Ovary (tissue), 3 donors: ENCODE measurements around the gene EXOC2.

Experiments
- EP300 ChIP-seq: sonication (generic); formaldehyde crosslinking; IDR thresholded peaks from one replicate; pipeline ENCODE4 v1.6.1; 2017; ENCODE audit warnings: antibody characterized with exemption
- POLR2A ChIP-seq: fragments of 450-650 bp; IDR thresholded peaks from one replicate; pipeline ENCODE4 v1.6.1; 2017; ENCODE audit warnings: antibody characterized with exemption, mild to moderate bottlenecking, moderate library complexity
- TF ChIP-seq, protein P1 (sequence below), 3 donors: fragments of 450-650 bp in 2 of 3; fragments of 200-600 bp in 1 of 3; IDR thresholded peaks; one replicate each; pipeline versions ENCODE4 v1.5.1 to v1.8.0; 2016 to 2022; ENCODE audit warnings: antibody characterized with exemption in 3 of 3, mild to moderate bottlenecking in 1 of 3
- donor health status: DM: no; HTN: no; CAD: no.

DNA sequence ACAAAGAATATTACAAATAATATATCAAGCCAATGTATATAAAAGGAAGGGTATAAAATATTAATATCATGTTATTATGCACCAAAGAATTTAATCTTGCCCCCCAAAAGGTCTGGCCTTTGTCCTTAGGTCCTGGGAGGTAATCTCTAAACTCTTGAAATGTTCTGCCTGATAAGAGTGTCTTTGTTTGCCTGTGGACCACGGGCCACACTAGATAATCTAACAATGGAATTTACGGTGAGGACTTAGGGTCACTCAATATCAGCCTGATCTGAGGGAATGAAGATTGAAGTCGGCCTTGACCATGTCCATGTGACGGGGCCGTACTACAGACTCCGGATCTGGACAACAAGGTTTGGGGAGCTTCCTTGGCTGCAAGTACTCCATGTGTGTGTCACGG, 79.0 kb downstream of the EXOC2 start:
- TF ChIP-seq, protein P1, sequence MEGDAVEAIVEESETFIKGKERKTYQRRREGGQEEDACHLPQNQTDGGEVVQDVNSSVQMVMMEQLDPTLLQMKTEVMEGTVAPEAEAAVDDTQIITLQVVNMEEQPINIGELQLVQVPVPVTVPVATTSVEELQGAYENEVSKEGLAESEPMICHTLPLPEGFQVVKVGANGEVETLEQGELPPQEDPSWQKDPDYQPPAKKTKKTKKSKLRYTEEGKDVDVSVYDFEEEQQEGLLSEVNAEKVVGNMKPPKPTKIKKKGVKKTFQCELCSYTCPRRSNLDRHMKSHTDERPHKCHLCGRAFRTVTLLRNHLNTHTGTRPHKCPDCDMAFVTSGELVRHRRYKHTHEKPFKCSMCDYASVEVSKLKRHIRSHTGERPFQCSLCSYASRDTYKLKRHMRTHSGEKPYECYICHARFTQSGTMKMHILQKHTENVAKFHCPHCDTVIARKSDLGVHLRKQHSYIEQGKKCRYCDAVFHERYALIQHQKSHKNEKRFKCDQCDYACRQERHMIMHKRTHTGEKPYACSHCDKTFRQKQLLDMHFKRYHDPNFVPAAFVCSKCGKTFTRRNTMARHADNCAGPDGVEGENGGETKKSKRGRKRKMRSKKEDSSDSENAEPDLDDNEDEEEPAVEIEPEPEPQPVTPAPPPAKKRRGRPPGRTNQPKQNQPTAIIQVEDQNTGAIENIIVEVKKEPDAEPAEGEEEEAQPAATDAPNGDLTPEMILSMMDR (IDR thresholded peaks at IDR 0.05), result no peak
- TF ChIP-seq POLR2A, result no peak
- TF ChIP-seq EP300, result no peak
